ES-I3 (cell line): ENCODE results near the gene PRODH.
"Not testable (repeated sequence)": the region's sequence is repeated elsewhere in the genome, so short reads cannot be mapped to it uniquely, and the experiment has no call there.

Experiments
- H3K36me3 ChIP-seq: 2 replicates; pipeline ENCODE4 v1.6.1; 2013; ENCODE audit warnings: mild to moderate bottlenecking, low read length, control low read depth, moderate library complexity; ENCODE audit not compliant: insufficient read depth
- H3K4me1 ChIP-seq: 2 replicates; pipeline ENCODE4 v1.6.1; 2013; ENCODE audit warnings: mild to moderate bottlenecking, control low read depth, low read length; ENCODE audit not compliant: insufficient read depth
- H3K9ac ChIP-seq: 2 replicates; pipeline ENCODE4 v1.6.1; 2013; ENCODE audit warnings: low read depth, mild to moderate bottlenecking, low read length, moderate library complexity
- H3K9me3 ChIP-seq: 2 replicates; pipeline ENCODE4 v1.6.1; 2013; ENCODE audit warnings: mild to moderate bottlenecking, low read length, moderate library complexity; ENCODE audit not compliant: control insufficient read depth, insufficient read depth

Gene PRODH

GRCh38 chr22:18961632-18962307 lies 25.7 kb upstream of the PRODH start:
- H3K9ac ChIP-seq, H3K9me3 ChIP-seq, H3K36me3 ChIP-seq, H3K4me1 ChIP-seq: not testable (repeated sequence)

- H3K9me3 ChIP-seq, H3K36me3 ChIP-seq, H3K9ac ChIP-seq, H3K4me1 ChIP-seq: not testable (repeated sequence)
These were observed 25.1 kb upstream of the PRODH start for GRCh38 chr22:18961201-18961600.

- H3K36me3 ChIP-seq, H3K9me3 ChIP-seq, H3K9ac ChIP-seq, H3K4me1 ChIP-seq: not testable (repeated sequence)
These were observed 24.2 kb upstream of the PRODH start for GRCh38 chr22:18960166-18960820.

- not testable (repeated sequence) for H3K4me1 ChIP-seq, H3K9me3 ChIP-seq, H3K36me3 ChIP-seq, H3K9ac ChIP-seq
These were observed 23.6 kb upstream of the PRODH start for GRCh38 chr22:18959741-18960140.

- H3K4me1 ChIP-seq, H3K9ac ChIP-seq, H3K36me3 ChIP-seq, H3K9me3 ChIP-seq: not testable (repeated sequence)
These were observed 23.2 kb upstream of the PRODH start for GRCh38 chr22:18959266-18959665.

GRCh38 chr22:18958738-18959137 lies 22.6 kb upstream of the PRODH start:
- H3K36me3 ChIP-seq, H3K9ac ChIP-seq, H3K9me3 ChIP-seq, H3K4me1 ChIP-seq: not testable (repeated sequence)

- not testable (repeated sequence) for H3K4me1 ChIP-seq, H3K9ac ChIP-seq, H3K36me3 ChIP-seq, H3K9me3 ChIP-seq
These were observed 22.2 kb upstream of the PRODH start for GRCh38 chr22:18958321-18958705.

- not testable (repeated sequence) for H3K36me3 ChIP-seq, H3K9me3 ChIP-seq, H3K4me1 ChIP-seq, H3K9ac ChIP-seq
These were observed 21.7 kb upstream of the PRODH start for GRCh38 chr22:18957621-18958320.

- H3K36me3 ChIP-seq, H3K9ac ChIP-seq, H3K9me3 ChIP-seq, H3K4me1 ChIP-seq: not testable (repeated sequence)
These were observed 20.9 kb upstream of the PRODH start for GRCh38 chr22:18956956-18957355.

GRCh38 chr22:18956121-18956895 lies 20.2 kb upstream of the PRODH start:
- not testable (repeated sequence) for H3K9me3 ChIP-seq, H3K4me1 ChIP-seq

GRCh38 chr22:18955696-18956095 lies 19.6 kb upstream of the PRODH start:
- no peaks in the 10 kb centered on the region for H3K9me3 ChIP-seq

More at GRCh38 chr22:18956121-18956895, 20.2 kb upstream of the PRODH start:
- not testable (repeated sequence) for H3K9ac ChIP-seq, H3K36me3 ChIP-seq

GRCh38 chr22:18954990-18955571 lies 19.0 kb upstream of the PRODH start:
- peaks cover 4% of the 10 kb centered on the region; the same call in 1 of the 2 replicates for H3K4me1 ChIP-seq
- no peaks in the 10 kb centered on the region for H3K9me3 ChIP-seq
- H3K36me3 ChIP-seq = no peaks in the 10 kb centered on the region
- H3K9ac ChIP-seq = no peak overlapping the region

More at GRCh38 chr22:18955696-18956095, 19.6 kb upstream of the PRODH start:
- H3K4me1 ChIP-seq = no peaks in the 10 kb centered on the region; the same call in 1 of the 2 replicates
- H3K9ac ChIP-seq = no peak overlapping the region
- H3K36me3 ChIP-seq = no peaks in the 10 kb centered on the region

GRCh38 chr22:18954303-18954989 lies 18.4 kb upstream of the PRODH start:
- H3K4me1 ChIP-seq, H3K9me3 ChIP-seq, H3K36me3 ChIP-seq, H3K9ac ChIP-seq: not testable (repeated sequence)

- H3K36me3 ChIP-seq, H3K9me3 ChIP-seq, H3K4me1 ChIP-seq, H3K9ac ChIP-seq: not testable (repeated sequence)
These were observed 17.0 kb upstream of the PRODH start for GRCh38 chr22:18953128-18953527.
